GM18526 (cell line): ENCODE measurements around the gene CREB3L4.

Experiments used
- POLR2A ChIP-seq: IDR thresholded peaks from 3 replicates; pipeline ENCODE4 v1.6.1; 2011; ENCODE audit not compliant: insufficient read length; ENCODE audit errors: extremely low read depth

The CREB3L4 gene

DNA sequence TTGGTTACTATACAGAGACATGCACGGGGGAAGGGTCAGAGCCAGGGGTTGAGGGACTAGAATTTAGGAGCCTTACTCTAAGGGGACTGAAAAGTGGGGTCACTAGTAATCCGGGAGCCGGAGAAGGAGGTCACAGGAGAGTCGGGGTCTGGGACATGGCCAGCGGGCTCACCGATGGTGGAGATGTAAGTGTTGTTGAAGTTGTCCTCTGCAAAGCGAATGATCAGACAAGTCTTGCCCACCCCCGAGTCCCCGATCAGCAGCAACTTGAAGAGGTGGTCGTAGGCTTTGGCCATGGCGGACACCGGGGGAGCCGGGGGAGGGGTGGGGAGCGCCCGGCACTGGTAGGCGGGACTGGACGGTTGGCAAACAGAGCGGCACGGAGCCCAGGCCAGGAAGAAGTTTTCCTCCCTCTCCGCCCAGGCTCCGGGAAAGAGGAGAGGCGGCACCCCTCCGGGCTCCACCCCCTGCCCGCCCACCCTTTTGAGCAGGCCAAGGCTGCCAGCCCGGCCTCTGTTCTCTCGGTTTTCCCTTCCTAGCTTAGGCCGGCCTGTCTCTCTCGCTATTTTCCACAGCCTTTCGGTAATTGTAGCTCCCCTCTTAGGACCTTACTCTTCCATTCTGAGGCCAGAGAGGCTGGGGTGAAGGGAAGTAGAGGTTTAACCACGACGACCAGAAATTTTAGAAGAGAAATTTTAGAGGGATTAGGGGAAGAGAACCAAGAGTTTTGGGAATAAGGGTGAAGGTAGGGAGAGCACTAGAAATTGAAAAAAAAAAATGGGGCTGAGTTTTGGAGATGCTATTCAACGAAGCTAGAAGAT, 18.4 kb downstream of the CREB3L4 start, which contains the start of gene RAB13:
RAB13 (minus strand) TSS at position 399 of the 821 bp plus-strand sequence; CDS start at position 296, 103 bp downstream.
- TF ChIP-seq POLR2A: no peak

GRCh38 chr1:153987621-153988020, 19.9 kb downstream of the CREB3L4 start:
- TF ChIP-seq POLR2A: no peak

DNA sequence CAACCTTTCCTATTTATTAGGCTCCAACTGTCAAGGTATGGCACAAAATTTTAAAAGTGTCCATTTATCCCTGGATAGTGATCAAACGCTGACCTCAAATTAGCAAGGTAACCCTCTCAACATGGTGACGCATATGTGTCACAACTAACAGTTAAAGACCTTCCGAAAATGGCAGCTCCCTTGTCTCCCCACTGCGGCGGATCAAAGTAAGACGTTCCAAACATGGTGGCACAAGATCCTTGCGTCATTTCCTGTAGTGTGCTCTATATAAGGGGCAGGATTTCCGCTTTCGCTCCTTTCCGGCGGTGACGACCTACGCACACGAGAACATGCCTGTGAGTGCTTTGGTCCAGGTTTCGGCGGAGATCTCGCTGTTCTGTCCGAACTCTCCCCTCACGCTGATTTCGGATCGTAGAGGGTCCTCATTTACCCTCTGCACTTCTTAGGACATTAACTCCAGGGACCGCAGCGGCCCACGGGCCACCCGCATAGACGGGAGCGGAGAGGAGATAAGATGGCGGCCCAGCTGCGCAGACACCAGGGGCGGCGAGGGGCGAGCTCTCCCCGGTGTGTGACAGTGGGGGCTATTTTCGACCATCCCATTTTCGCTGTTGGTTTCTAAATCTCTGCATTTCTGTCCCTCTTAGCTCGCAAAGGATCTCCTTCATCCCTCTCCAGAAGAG, 22.9 kb downstream of the CREB3L4 start, which contains the start of gene RPS27:
RPS27 (plus strand) TSS at position 295 of the 683 bp plus-strand sequence; CDS start at position 330, 35 bp downstream.
- peak; percentile 100 for TF ChIP-seq POLR2A

DNA sequence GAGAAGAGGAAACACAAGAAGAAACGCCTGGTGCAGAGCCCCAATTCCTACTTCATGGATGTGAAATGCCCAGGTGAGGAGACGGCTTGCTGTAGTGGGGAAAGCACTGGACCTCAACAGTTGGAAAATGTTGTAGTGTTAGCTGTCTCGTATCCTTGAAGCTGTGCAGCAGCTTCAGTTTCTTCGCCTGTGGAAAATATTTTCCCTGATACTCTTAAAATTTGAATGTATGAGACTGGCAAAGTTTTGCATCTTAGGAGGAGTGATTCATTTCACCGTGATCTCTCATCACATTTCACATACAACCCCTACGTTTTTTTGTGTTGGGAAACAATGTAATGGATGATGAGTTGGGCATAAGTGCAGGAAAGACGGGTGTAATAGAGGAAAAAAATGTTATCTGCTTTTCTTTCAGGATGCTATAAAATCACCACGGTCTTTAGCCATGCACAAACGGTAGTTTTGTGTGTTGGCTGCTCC, 23.5 kb downstream of the CREB3L4 start:
- no peak for TF ChIP-seq POLR2A

GRCh38 chr1:153991806-153992205, 24.1 kb downstream of the CREB3L4 start:
- TF ChIP-seq POLR2A: no peak

DNA sequence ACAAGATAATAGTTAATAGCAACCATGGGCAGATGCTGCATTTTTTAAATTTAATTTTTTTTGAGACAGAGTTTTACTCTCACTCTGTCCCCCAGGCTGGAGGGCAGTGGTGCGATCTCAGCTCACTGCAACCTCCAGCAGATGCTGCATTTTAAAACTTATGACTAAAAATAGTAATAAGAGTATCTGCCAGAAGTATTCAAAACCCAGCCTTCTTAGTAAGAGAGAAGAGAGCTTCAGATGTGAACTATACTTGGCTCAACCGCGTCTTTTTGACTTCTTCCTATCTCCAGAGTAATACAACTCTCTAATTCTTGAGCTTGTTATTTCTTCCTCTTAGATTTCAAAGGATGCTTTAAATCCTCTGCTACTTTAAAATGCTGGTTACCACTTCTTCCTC, 27.5 kb downstream of the CREB3L4 start:
- TF ChIP-seq POLR2A: no peak

- TF ChIP-seq POLR2A: no peak
Measured at GRCh38 chr1:153995640-153996039, 27.9 kb downstream of the CREB3L4 start.

GRCh38 chr1:154000420-154000819, 32.7 kb downstream of the CREB3L4 start:
- no peak for TF ChIP-seq POLR2A

DNA sequence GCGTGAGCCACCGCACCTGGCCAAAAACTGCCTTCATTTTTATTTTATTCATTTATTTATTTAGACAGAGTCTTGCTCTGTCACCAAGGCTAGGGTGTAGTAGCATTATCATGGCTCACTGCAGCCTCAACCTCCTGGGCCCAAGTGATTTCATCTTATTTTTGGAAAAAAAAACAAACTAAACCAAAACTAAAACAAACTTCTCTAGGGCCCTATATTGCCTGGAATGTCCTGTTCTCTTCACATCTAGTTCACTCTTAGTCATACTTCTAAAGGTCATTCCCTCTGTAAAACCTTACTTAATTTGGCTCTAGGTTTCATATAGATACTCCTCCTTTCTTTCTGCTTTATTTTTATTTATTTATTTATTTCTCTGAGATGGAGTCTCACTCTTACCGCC, 38.4 kb downstream of the CREB3L4 start:
- no peak for TF ChIP-seq POLR2A

DNA sequence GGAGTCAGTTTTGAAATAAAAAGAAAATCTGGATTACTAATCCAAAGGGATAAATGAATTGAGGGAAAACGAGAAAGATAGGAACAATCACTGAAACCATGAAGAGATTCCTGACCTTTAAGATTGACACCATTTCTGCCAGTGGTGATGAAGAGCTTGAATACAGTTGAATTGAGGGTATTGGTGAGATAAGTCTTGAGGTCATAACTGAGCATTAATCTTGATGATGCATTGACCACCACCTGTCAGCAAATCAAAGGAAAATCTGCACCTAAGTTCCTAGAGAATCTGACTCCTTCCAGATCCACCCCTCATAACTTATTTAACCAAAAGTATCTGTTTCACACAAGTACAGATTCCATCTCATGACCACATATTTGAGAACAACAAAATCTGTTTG, 44.4 kb downstream of the CREB3L4 start:
- no peak for TF ChIP-seq POLR2A

DNA sequence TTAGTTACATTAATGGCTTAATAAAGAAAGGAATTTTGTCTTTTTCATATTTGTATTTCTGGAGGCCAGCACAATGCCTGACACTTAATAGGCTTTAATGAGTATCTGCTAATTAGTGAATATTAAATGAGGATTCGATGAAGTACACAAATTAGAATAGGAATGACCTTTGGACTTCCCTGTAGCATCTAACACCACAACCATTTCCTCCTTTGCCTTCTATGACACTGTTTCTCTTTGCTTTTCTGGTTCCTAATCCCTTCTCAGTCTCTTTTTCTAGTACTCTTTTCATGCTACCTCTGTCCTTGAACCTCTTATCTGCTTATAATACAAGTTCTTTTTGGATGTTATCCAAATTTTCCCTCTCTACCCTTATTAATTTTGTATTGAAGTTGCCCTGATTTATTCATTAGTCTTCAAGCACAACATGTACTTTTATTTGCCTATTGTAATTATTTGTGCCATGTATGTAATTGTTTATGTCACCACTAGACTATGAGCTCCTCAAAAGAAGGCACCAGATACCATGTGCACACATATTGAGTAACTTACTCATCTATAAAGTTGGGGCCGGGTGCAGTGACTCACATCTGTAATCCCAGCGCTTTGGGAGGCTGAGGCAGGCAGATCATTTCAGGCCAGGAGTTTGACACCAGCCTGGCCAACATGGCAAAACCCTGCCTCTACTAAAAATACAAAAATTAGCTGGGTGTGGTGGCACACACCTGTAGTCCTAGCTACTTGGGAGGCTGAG, 46.6 kb downstream of the CREB3L4 start:
- no peak for TF ChIP-seq POLR2A

DNA sequence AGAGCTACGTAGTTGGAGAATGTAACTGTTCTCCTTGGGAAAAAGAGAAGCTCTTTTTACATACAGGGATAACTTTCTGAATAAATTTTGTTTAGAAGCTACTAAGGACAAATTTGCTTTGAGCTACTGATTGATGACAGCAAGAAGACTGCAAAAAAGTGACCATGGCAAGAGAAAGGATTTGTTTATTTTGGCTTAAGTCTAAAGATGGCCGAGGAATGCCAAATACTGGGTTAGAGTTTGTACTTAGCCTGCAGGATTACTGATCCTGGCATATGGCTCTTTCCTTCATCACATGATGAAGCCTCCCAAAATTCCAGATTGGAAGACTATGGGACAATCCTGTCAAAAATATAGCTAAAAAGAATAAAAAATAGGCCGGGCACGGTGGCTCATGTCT, 51.6 kb downstream of the CREB3L4 start:
- TF ChIP-seq POLR2A: no peak

- TF ChIP-seq POLR2A: no peak
Measured at GRCh38 chr1:154019940-154020339, 52.2 kb downstream of the CREB3L4 start.
